SK-N-SH treated with all-trans-retinoic acid at 6 μM for 48 hours (cell line): ENCODE results near the gene PARP3.
"Not testable (repeated sequence)": the region's sequence is repeated elsewhere in the genome, so short reads cannot be mapped to it uniquely, and the experiment has no call there.

Experiments used
- ATAC-seq: fragments of 200-7000 bp; cut with Tn5 transposase; 3 replicates; pipeline ENCODE4 v1.9.1; 2020; ENCODE audit warnings: mild to moderate bottlenecking, moderate library complexity
- ARNTL ChIP-seq: fragments of 450-650 bp; formaldehyde crosslinking; IDR thresholded peaks from 2 replicates; pipeline ENCODE4 v1.5.0; 2020; ENCODE audit warnings: low read depth, mild to moderate bottlenecking, moderate library complexity, borderline replicate concordance
- BACH2 ChIP-seq: fragments of 250-450 bp; sonication (Bioruptor Pico); IDR thresholded peaks from 2 replicates; pipeline ENCODE4 v1.9.0; 2021; ENCODE audit warnings: mild to moderate bottlenecking, borderline replicate concordance
- CREB5 ChIP-seq: fragments of 250-450 bp; sonication (Bioruptor Pico); IDR thresholded peaks from 2 replicates; pipeline ENCODE4 v1.5.1; 2020; ENCODE audit warnings: low read depth, mild to moderate bottlenecking, moderate library complexity
- CSDC2 ChIP-seq: fragments of 250-450 bp; sonication (Bioruptor Pico); IDR thresholded peaks from 2 replicates; pipeline ENCODE4 v1.5.0; 2020; ENCODE audit warnings: mild to moderate bottlenecking, moderate library complexity
- CSRNP3 ChIP-seq: fragments of 250-450 bp; sonication (Bioruptor Pico); IDR thresholded peaks from 2 replicates; pipeline ENCODE4 v1.5.1; 2021; ENCODE audit warnings: mild to moderate bottlenecking, moderate library complexity
- ESRRG ChIP-seq: fragments of 250-450 bp; sonication (Bioruptor Pico); IDR thresholded peaks from 2 replicates; pipeline ENCODE4 v1.6.1; 2021; ENCODE audit warnings: mild to moderate bottlenecking
- GLIS3 ChIP-seq: fragments of 250-450 bp; sonication (Bioruptor Pico); IDR thresholded peaks from 2 replicates; pipeline ENCODE4 v1.5.0; 2020; ENCODE audit warnings: mild to moderate bottlenecking, moderate library complexity
- ISL1 ChIP-seq: fragments of 250-450 bp; sonication (Bioruptor Pico); IDR thresholded peaks from 2 replicates; pipeline ENCODE4 v2.1.2; 2022; ENCODE audit warnings: mild to moderate bottlenecking, moderate library complexity
- PATZ1 ChIP-seq: fragments of 250-450 bp; sonication (Bioruptor Pico); IDR thresholded peaks from 2 replicates; pipeline ENCODE4 v1.8.0; 2020; ENCODE audit warnings: mild to moderate bottlenecking, moderate library complexity, borderline replicate concordance
- PPARA ChIP-seq: fragments of 250-450 bp; sonication (Bioruptor Pico); IDR thresholded peaks from 2 replicates; pipeline ENCODE4 v1.5.0; 2020; ENCODE audit warnings: mild to moderate bottlenecking, borderline replicate concordance
- RARB ChIP-seq: fragments of 250-450 bp; sonication (Bioruptor Pico); IDR thresholded peaks from 2 replicates; pipeline ENCODE4 v1.8.0; 2021; ENCODE audit warnings: mild to moderate bottlenecking, moderate library complexity
- SNAI2 ChIP-seq: fragments of 250-450 bp; sonication (Bioruptor Pico); IDR thresholded peaks from 2 replicates; pipeline ENCODE4 v1.5.0; 2020; ENCODE audit warnings: mild to moderate bottlenecking, moderate library complexity
- TCF4 ChIP-seq: fragments of 250-450 bp; sonication (Bioruptor Pico); IDR thresholded peaks from 2 replicates; pipeline ENCODE4 v1.8.0; 2021; ENCODE audit warnings: mild to moderate bottlenecking, moderate library complexity, borderline replicate concordance
- TOX ChIP-seq: fragments of 250-450 bp; sonication (Bioruptor Pico); IDR thresholded peaks from 2 replicates; pipeline ENCODE4 v1.8.0; 2021; ENCODE audit warnings: mild to moderate bottlenecking, moderate library complexity, borderline replicate concordance
- ZC3H10 ChIP-seq: fragments of 250-450 bp; sonication (Bioruptor Pico); IDR thresholded peaks from 2 replicates; pipeline ENCODE4 v1.5.1; 2021; ENCODE audit warnings: mild to moderate bottlenecking, moderate library complexity
- ZFP3 ChIP-seq: fragments of 250-450 bp; sonication (Bioruptor Pico); IDR thresholded peaks from 2 replicates; pipeline ENCODE4 v1.5.0; 2020; ENCODE audit warnings: mild to moderate bottlenecking, moderate library complexity
- ZFP30 ChIP-seq: fragments of 450-650 bp; formaldehyde crosslinking; IDR thresholded peaks from 2 replicates; pipeline ENCODE4 v1.5.0; 2022; ENCODE audit warnings: mild to moderate bottlenecking, moderate library complexity
- ZNF565 ChIP-seq: fragments of 450-650 bp; formaldehyde crosslinking; conservative IDR thresholded peaks from 2 replicates; pipeline ENCODE4 v1.5.0; 2020; ENCODE audit warnings: low read depth, mild to moderate bottlenecking, moderate library complexity
- ZNF8 ChIP-seq: fragments of 450-650 bp; formaldehyde crosslinking; IDR thresholded peaks from 2 replicates; pipeline ENCODE4 v1.5.0; 2020; ENCODE audit warnings: mild to moderate bottlenecking, moderate library complexity
- TF ChIP-seq, protein P1 (sequence below): fragments of 250-450 bp; sonication (Bioruptor Pico); IDR thresholded peaks from 2 replicates; pipeline ENCODE4 v1.8.0; 2021; ENCODE audit warnings: low read depth, mild to moderate bottlenecking, moderate library complexity, borderline replicate concordance
- TF ChIP-seq, protein P2 (sequence below): fragments of 250-450 bp; sonication (Bioruptor Pico); IDR thresholded peaks from 2 replicates; pipeline ENCODE4 v1.5.0; 2020; ENCODE audit warnings: mild to moderate bottlenecking, moderate library complexity

PARP3 gene

DNA sequence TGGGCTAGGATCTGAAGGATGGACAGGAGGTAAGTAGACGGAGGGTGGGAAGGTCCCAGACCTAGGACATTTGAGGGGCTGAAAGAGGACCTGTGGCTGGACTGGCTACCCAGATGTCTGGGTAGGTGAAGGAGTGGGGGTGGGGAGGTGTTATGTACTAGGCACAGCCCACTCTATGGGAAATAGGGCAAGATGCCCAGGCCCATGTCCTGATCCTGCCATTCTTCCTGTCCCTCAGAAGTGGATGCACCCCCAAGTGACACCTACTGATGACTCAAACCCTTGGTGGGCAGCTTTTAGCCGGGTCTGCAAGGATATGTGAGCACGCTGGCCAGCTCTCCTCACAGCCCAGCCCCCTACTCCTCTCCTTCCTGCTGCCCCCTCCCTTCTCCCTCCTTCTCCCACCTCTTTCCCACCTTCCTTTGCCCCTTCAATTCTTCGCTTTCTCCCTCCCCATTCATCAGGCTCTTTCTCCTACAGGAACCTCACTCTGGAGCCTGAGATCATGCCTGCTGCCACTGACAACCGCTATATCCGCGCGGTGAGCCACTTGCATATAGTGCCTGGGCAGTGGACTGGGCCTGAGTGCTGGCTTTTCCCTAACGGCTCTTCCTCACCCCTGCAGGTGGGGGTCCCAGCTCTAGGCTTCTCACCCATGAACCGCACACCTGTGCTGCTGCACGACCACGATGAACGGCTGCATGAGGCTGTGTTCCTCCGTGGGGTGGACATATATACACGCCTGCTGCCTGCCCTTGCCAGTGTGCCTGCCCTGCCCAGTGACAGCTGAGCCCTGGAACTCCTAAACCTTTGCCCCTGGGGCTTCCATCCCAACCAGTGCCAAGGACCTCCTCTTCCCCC lies 46.4 kb downstream of the PARP3 start:
- TF ChIP-seq PPARA (CRISPR knock-in tag) = no peak
- no peak for TF ChIP-seq ZC3H10
- no peak for TF ChIP-seq BACH2 (CRISPR knock-in tag)
- TF ChIP-seq, protein P1, sequence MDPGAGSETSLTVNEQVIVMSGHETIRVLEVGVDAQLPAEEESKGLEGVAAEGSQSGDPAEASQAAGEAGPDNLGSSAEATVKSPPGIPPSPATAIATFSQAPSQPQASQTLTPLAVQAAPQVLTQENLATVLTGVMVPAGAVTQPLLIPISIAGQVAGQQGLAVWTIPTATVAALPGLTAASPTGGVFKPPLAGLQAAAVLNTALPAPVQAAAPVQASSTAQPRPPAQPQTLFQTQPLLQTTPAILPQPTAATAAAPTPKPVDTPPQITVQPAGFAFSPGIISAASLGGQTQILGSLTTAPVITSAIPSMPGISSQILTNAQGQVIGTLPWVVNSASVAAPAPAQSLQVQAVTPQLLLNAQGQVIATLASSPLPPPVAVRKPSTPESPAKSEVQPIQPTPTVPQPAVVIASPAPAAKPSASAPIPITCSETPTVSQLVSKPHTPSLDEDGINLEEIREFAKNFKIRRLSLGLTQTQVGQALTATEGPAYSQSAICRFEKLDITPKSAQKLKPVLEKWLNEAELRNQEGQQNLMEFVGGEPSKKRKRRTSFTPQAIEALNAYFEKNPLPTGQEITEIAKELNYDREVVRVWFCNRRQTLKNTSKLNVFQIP = no peak
- TF ChIP-seq CSDC2 = no peak
- TF ChIP-seq TOX (CRISPR knock-in tag) = no peak
- no peak for TF ChIP-seq ZFP3 (CRISPR knock-in tag)
- TF ChIP-seq, protein P2, sequence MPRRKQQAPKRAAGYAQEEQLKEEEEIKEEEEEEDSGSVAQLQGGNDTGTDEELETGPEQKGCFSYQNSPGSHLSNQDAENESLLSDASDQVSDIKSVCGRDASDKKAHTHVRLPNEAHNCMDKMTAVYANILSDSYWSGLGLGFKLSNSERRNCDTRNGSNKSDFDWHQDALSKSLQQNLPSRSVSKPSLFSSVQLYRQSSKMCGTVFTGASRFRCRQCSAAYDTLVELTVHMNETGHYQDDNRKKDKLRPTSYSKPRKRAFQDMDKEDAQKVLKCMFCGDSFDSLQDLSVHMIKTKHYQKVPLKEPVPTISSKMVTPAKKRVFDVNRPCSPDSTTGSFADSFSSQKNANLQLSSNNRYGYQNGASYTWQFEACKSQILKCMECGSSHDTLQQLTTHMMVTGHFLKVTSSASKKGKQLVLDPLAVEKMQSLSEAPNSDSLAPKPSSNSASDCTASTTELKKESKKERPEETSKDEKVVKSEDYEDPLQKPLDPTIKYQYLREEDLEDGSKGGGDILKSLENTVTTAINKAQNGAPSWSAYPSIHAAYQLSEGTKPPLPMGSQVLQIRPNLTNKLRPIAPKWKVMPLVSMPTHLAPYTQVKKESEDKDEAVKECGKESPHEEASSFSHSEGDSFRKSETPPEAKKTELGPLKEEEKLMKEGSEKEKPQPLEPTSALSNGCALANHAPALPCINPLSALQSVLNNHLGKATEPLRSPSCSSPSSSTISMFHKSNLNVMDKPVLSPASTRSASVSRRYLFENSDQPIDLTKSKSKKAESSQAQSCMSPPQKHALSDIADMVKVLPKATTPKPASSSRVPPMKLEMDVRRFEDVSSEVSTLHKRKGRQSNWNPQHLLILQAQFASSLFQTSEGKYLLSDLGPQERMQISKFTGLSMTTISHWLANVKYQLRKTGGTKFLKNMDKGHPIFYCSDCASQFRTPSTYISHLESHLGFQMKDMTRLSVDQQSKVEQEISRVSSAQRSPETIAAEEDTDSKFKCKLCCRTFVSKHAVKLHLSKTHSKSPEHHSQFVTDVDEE = no peak
- no peak for TF ChIP-seq ARNTL
- TF ChIP-seq ESRRG (CRISPR knock-in tag) = no peak
- TF ChIP-seq RARB (CRISPR knock-in tag) = no peak
- TF ChIP-seq ZFP30 = no peak
- no peak for TF ChIP-seq SNAI2 (CRISPR knock-in tag)
- TF ChIP-seq CSRNP3 (CRISPR knock-in tag) = no peak
- TF ChIP-seq CREB5 (CRISPR knock-in tag) = no peak
- no peak for TF ChIP-seq ZNF565
- ATAC-seq = peak; percentile 7

- not testable (repeated sequence) for ATAC-seq
These were observed 48.4 kb downstream of the PARP3 start for GRCh38 chr3:51990501-51990971.

DNA sequence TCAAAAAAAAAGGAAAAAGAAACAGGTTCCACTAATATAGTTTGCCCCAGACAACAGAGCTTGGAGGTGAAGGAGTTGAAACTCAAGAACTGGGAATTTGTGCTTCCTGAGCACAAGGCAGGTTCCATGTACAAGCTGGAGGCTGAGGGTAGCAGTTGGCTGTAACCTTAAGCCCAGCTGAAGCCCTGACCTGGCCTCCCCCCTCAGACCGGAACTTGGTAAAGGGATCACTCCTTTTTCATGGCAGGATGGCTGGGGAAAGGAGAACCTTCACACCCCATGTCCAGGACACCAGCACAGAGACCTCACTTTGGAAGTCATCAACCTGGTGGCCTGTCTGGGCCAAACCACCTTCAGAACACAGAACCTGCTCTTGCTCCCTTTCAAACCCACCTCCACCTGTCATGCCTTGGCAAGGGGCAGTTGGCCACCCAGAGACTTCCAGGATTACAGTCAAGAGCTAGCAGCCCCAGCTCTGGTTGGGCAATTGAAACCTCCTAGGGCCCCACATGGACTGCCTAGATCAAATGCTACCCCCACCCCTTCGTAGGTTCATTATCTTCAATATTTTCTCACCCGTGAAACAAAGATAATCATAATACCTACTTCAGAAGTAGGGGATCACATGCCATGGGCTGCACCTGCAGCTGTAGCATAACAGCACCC lies 50.0 kb downstream of the PARP3 start:
- no peak for TF ChIP-seq ISL1 (CRISPR knock-in tag)
- no peak for TF ChIP-seq ZNF8
- no peak for TF ChIP-seq CSDC2
- 0 out of 2 replicates have a peak, but pooled peaks have one; percentile 37 for TF ChIP-seq CREB5 (CRISPR knock-in tag)
- peak; percentile 20; the same call in 1 of the 2 replicates for TF ChIP-seq CSRNP3 (CRISPR knock-in tag)
- no peak for TF ChIP-seq TOX (CRISPR knock-in tag)
- TF ChIP-seq GLIS3 (CRISPR knock-in tag) = no peak
- TF ChIP-seq ARNTL = no peak
- TF ChIP-seq ZNF565 = no peak
- TF ChIP-seq PATZ1 (CRISPR knock-in tag) = peak; percentile 12; the same call in 1 of the 2 replicates
- TF ChIP-seq TCF4 (CRISPR knock-in tag) = no peak
- TF ChIP-seq ESRRG (CRISPR knock-in tag) = no peak
- TF ChIP-seq, protein P1 = no peak
- TF ChIP-seq BACH2 (CRISPR knock-in tag) = no peak
- no peak for TF ChIP-seq RARB (CRISPR knock-in tag)
- TF ChIP-seq, all 23 proteins: peak for 3
- ATAC-seq = no peak

DNA sequence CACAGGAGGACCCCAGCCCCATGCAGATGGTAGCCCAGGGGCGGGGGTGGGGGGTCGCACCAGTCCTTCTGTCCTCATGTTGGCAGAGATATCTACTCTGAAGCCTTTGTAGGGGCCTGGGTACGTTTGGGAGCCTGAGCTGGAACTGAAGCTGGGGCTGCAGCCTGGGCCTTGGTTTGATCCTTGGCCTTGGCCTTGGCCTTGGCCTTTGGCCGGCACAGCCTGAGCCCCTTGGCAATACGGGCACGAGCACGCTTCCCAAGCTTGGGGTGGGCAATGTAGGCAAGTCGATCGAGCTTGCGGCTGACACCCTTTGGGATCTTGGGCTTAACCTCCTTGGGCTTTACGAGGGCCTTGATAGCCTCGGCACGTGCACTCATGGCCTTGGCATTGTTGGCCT lies 51.5 kb downstream of the PARP3 start:
- ATAC-seq = not testable (repeated sequence)
